ENCODE data around the gene SLC16A12. TPM values are rescaled to one million over a fixed set of nuclear protein-coding genes. Genes with fewer than 3 reads are reported as not detected.

SLC16A12 gene
- total RNA-seq, 1 experiment from 2014 or later: 10.9 TPM

- no peak for TF ChIP-seq SOX15 (CRISPR knock-in tag; IDR thresholded peaks at IDR 0.05)
- no peak for TF ChIP-seq ZNF396 (CRISPR knock-in tag; IDR thresholded peaks at IDR 0.05; ENCODE audit: borderline replicate concordance)
- TF ChIP-seq MAX (CRISPR knock-in tag; IDR thresholded peaks at IDR 0.05): peak; percentile 71; the same call in 1 of the 2 replicates
- TF ChIP-seq NFATC4 (CRISPR knock-in tag; IDR thresholded peaks at IDR 0.05): no peak
- TF ChIP-seq ZBTB21 (CRISPR knock-in tag; IDR thresholded peaks at IDR 0.05; ENCODE audit: borderline replicate concordance): 0 out of 2 replicates have a peak, but pooled peaks have one; percentile 75
- TF ChIP-seq GTF2I (CRISPR knock-in tag; conservative IDR thresholded peaks at IDR 0.05): no peak
- no peak for TF ChIP-seq E2F5 (CRISPR knock-in tag; IDR thresholded peaks at IDR 0.05)
- TF ChIP-seq MXD4 (CRISPR knock-in tag; IDR thresholded peaks at IDR 0.05; ENCODE audit: borderline replicate concordance): no peak
- TF ChIP-seq ZNF263 (CRISPR knock-in tag; IDR thresholded peaks at IDR 0.05; ENCODE audit: low read depth): no peak
- no peak for TF ChIP-seq ZNF425 (CRISPR knock-in tag; conservative IDR thresholded peaks at IDR 0.05)
- no peak for TF ChIP-seq FOXP4 (CRISPR knock-in tag; IDR thresholded peaks at IDR 0.05)
- no peak for TF ChIP-seq ZNF219 (CRISPR knock-in tag; IDR thresholded peaks at IDR 0.05; ENCODE audit: borderline replicate concordance)
- no peak for TF ChIP-seq NFYB (CRISPR knock-in tag; conservative IDR thresholded peaks at IDR 0.05; ENCODE audit: low read depth)
- TF ChIP-seq ATF2 (CRISPR knock-in tag; IDR thresholded peaks at IDR 0.05; ENCODE audit: borderline replicate concordance, low read depth): no peak
- no peak for TF ChIP-seq PRDM15 (CRISPR knock-in tag; IDR thresholded peaks at IDR 0.05)
- no peak for TF ChIP-seq JAZF1 (CRISPR knock-in tag; IDR thresholded peaks at IDR 0.05)
- no peak for TF ChIP-seq PRRX2 (CRISPR knock-in tag; IDR thresholded peaks at IDR 0.05)
- TF ChIP-seq CBFB (CRISPR knock-in tag; IDR thresholded peaks at IDR 0.05; ENCODE audit: low read depth): 0 out of 2 replicates have a peak, but pooled peaks have one; percentile 37
- no peak for TF ChIP-seq ZNF671 (CRISPR knock-in tag; IDR thresholded peaks at IDR 0.05)
- no peak for TF ChIP-seq ZNF416 (CRISPR knock-in tag; IDR thresholded peaks at IDR 0.05)
- TF ChIP-seq TCF7 (CRISPR knock-in tag; IDR thresholded peaks at IDR 0.05; ENCODE audit: low read depth): no peak
- no peak for TF ChIP-seq MLX (CRISPR knock-in tag; IDR thresholded peaks at IDR 0.05)
- no peak for TF ChIP-seq FOXJ3 (CRISPR knock-in tag; IDR thresholded peaks at IDR 0.05; ENCODE audit: borderline replicate concordance)
- no peak for TF ChIP-seq ZNF281 (CRISPR knock-in tag; IDR thresholded peaks at IDR 0.05)
Observed at GRCh38 chr10:89414879-89415821, 120.2 kb downstream of the SLC16A12 start (continued).
